Measurements from ENCODE around the gene SHF. TPM values are rescaled to one million over a fixed set of nuclear protein-coding genes. Genes with fewer than 3 reads are reported as not detected.

SHF gene
- total and polyA plus RNA-seq, 2 of the 8 experiments (the other 6 are each of a cell fraction or from before 2014, with no cell fraction given), result 13.1 to 26.7 TPM

DNA sequence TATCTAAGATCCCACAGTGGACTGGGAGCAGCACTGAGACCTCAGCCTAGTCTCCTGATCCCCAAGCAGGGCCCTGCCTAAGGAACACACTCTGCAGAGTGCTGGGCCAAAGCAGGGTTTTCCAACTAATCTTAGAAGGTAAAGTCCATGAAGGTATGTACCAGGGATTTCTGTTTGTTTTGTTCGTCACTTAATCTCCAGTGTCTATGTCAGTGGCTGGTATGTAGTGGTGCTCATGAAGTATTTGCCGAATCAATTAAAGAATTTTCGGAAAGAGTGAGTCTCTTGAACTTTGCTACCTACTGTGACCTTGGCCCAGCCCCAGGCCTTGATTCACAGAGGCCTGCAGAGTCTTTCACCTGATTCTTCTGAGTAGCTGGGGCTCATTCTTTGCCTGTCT lies 56.3 kb downstream of the SHF start:
- no peak for FAIRE-seq
- CTCF ChIA-PET (ENCODE audit: partially characterized antibody), result interaction anchor here (0.9 to 7.9 kb wide), 11 partner anchors 10 to 298 kb away, joined by 3 to 45 read pairs (median 4); partner anchors contain the start of genes DUOX2 and DUOXA2
- H2BK5ac ChIP-seq (ENCODE audit: low read depth, low read length), result no peak overlapping the region
- H2BK15ac ChIP-seq (ENCODE audit: low read length), result no peak overlapping the region
- no peaks in the 10 kb centered on the region for H3K79me1 ChIP-seq (ENCODE audit: low read depth, low read length)
- no peak overlapping the region for H4K91ac ChIP-seq (replicated peaks; ENCODE audit: insufficient read length, low read length)
- H3K23ac ChIP-seq (ENCODE audit: insufficient read length), result no peak overlapping the region
- no peak overlapping the region for H3K9ac ChIP-seq (replicated peaks in 1 of 4; ENCODE audit: extremely low read depth in 1 of 4, low read depth in 3 of 4, low read length in 3 of 4)
- H4K20me1 ChIP-seq (replicated peaks in 1 of 2; ENCODE audit: control insufficient read depth in 1 of 2, insufficient read depth in 2 of 2, low read length in 2 of 2), result peaks cover 0 to 2% of the 10 kb centered on the region in 2 experiments
- H2BK120ac ChIP-seq (replicated peaks; ENCODE audit: low read depth, low read length), result no peak overlapping the region
- H3K27ac ChIP-seq (ENCODE audit: low read depth, low read length), result no peak overlapping the region
- no peak overlapping the region for H2AK5ac ChIP-seq (ENCODE audit: low read depth, low read length)
- no peak overlapping the region for H3K4ac ChIP-seq (replicated peaks; ENCODE audit: insufficient read length, low read depth, low read length)
- no peak overlapping the region for H3K4me3 ChIP-seq (ENCODE audit: extremely low read depth in 1 of 4, insufficient read depth in 2 of 4, low read depth in 3 of 4, low read length in 4 of 4)
- no peak overlapping the region for H3K56ac ChIP-seq (replicated peaks; ENCODE audit: insufficient read length, low read depth, low read length)
- peaks cover 0 to 10% (median 6%) of the 10 kb centered on the region in 4 experiments; a peak in 5 of 7 replicates for H3K4me1 ChIP-seq (replicated peaks in 1 of 4; ENCODE audit: control insufficient read depth in 3 of 4, insufficient read depth in 4 of 4, low read length in 3 of 4)
- peaks cover 84 to 93% (median 88%) of the 10 kb centered on the region in 4 experiments for H3K27me3 ChIP-seq (replicated peaks in 1 of 4; ENCODE audit: control insufficient read depth in 3 of 4, extremely low read depth in 1 of 4, insufficient read depth in 3 of 4, low read length in 3 of 4)
- POLR2A ChIA-PET (ENCODE audit: partially characterized antibody), result no interaction called here
- H2BK12ac ChIP-seq (ENCODE audit: low read depth, low read length), result no peak overlapping the region
- peaks cover 5% of the 10 kb centered on the region; the same call in 1 of the 2 replicates for H3K23me2 ChIP-seq (ENCODE audit: low read depth, low read length)
- H3K79me2 ChIP-seq (ENCODE audit: control insufficient read depth in 1 of 2, insufficient read depth in 2 of 2, low read length in 2 of 2), result no peaks in the 10 kb centered on the region
- H2BK20ac ChIP-seq (ENCODE audit: low read length), result no peak overlapping the region
- H3K4me2 ChIP-seq (ENCODE audit: insufficient read depth in 1 of 2, low read depth in 2 of 2, low read length in 2 of 2), result no peak overlapping the region
- DNase-seq (ENCODE audit: low read depth in 1 of 2, low spot score in 2 of 2), result no peak
- H2AFZ ChIP-seq (ENCODE audit: low read length), result no peak overlapping the region
- no peak overlapping the region for H3K18ac ChIP-seq (ENCODE audit: extremely low read depth, low read length)
- 79% methylated on average over 3 of the region's 3 CpGs; no CpG with 5 or more reads in 1 of the 2 experiments for WGBS, 2 experiments (ENCODE audit: extremely low coverage in 1 of 2, insufficient coverage in 1 of 2, insufficient read length in 1 of 2, insufficient replicate concordance in 2 of 2, low coverage in 1 of 2, low lambda C conversion rate in 2 of 2, missing lambda C conversion rate in 1 of 2)
- no peak overlapping the region for H3K14ac ChIP-seq (ENCODE audit: insufficient read length)
- no peak overlapping the region for H4K8ac ChIP-seq (ENCODE audit: extremely low read depth, insufficient read depth, low read length)
- H4K5ac ChIP-seq (ENCODE audit: insufficient read length, low read depth, low read length), result no peak overlapping the region
- H3K9me3 ChIP-seq (ENCODE audit: insufficient read depth in 2 of 2, low read depth in 1 of 2, low read length in 1 of 2), result no peaks in the 10 kb centered on the region
- H3K36me3 ChIP-seq (ENCODE audit: control insufficient read depth in 2 of 4, insufficient read depth in 4 of 4, low read length in 3 of 4), result no peaks in the 10 kb centered on the region
- TF ChIP-seq BCL11A (IDR thresholded peaks at IDR 0.05; ENCODE audit: low read depth in 2 of 2, low read length in 2 of 2), result no peak
- TF ChIP-seq SP2 (IDR thresholded peaks at IDR 0.05; ENCODE audit: low read length), result no peak
